MCF 10A (cell line): ENCODE data around the gene METTL23. TPM values are rescaled to one million over a fixed set of nuclear protein-coding genes. Genes with fewer than 3 reads are reported as not detected.

ENCODE experiments used
- BruUV-seq: library from RNA; stranded (reverse); fragments of 400-500 nt; replicated peaks from 2 replicates; lab custom pipeline; 2021; lab: Mats Ljungman, UMichigan
- CTCF ChIA-PET: fragments of 300-600 bp; sonication (Branson Sonifier 250); formaldehyde crosslinking; extraction: SDS; loops from one replicate; lab custom pipeline; 2021; ENCODE audit warnings: antibody characterized with exemption, inconsistent platforms; lab: Yijun Ruan, JAX
- POLR2A ChIA-PET: fragments of 300-600, 350-650 bp; sonication (Branson Sonifier 250); formaldehyde crosslinking; extraction: SDS; loops from one replicate; lab custom pipeline; 2020; ENCODE audit warnings: antibody characterized with exemption, inconsistent platforms; lab: Yijun Ruan, JAX
- DNase-seq: peaks from one replicate; pipeline ENCODE4 v3.0.0-alpha.2; 2018; ENCODE audit not compliant: unreplicated experiment
- H3K27ac Mint-ChIP-seq: one replicate; pipeline ENCODE4 v1.8.0; 2022; ENCODE audit warnings: mild to moderate bottlenecking, low read depth, mixed read lengths; ENCODE audit not compliant: unreplicated experiment
- H3K27me3 Mint-ChIP-seq: one replicate; pipeline ENCODE4 v1.8.0; 2022; ENCODE audit warnings: mixed read lengths; ENCODE audit not compliant: insufficient read depth, unreplicated experiment
- H3K36me3 Mint-ChIP-seq: one replicate; pipeline ENCODE4 v1.8.0; 2022; ENCODE audit warnings: mild to moderate bottlenecking, moderate library complexity, mixed read lengths; ENCODE audit not compliant: insufficient read depth, unreplicated experiment
- H3K4me1 Mint-ChIP-seq: one replicate; pipeline ENCODE4 v1.8.0; 2022; ENCODE audit warnings: mixed read lengths; ENCODE audit not compliant: insufficient read depth, unreplicated experiment
- H3K4me3 Mint-ChIP-seq: one replicate; pipeline ENCODE4 v1.8.0; 2022; ENCODE audit warnings: mild to moderate bottlenecking, moderate library complexity, mixed read lengths; ENCODE audit not compliant: unreplicated experiment
- H3K9me3 Mint-ChIP-seq: one replicate; pipeline ENCODE4 v1.8.0; 2022; ENCODE audit warnings: mixed read lengths; ENCODE audit not compliant: unreplicated experiment
- intact Hi-C: fragments of 100-400 bp; cut with micrococcal nuclease; formaldehyde crosslinking; loops from 2 replicates; pipeline ENCODE4 v1.14.1; 2022
- total RNA-seq: library from RNA; stranded (reverse); gene quantifications from 2 replicates; pipeline ENCODE4 v1.2.3, GENCODE V29; 2022
- TF ChIP-seq, protein P1 (sequence below): fragments of 200-600 bp; IDR thresholded peaks from one replicate; pipeline ENCODE4 v1.8.0; 2022; ENCODE audit warnings: antibody characterized with exemption, mild to moderate bottlenecking; ENCODE audit not compliant: unreplicated experiment

The METTL23 gene
- total RNA-seq, 1 experiment from 2014 or later: 35.1 TPM

GRCh38 chr17:76714822-76715495, 11.7 kb upstream of the METTL23 start:
- H3K4me3 Mint-ChIP-seq: no peak overlapping the region
- no peaks in the 10 kb centered on the region for H3K9me3 Mint-ChIP-seq
- H3K4me1 Mint-ChIP-seq: peaks cover 13% of the 10 kb centered on the region
- TF ChIP-seq, protein P1, sequence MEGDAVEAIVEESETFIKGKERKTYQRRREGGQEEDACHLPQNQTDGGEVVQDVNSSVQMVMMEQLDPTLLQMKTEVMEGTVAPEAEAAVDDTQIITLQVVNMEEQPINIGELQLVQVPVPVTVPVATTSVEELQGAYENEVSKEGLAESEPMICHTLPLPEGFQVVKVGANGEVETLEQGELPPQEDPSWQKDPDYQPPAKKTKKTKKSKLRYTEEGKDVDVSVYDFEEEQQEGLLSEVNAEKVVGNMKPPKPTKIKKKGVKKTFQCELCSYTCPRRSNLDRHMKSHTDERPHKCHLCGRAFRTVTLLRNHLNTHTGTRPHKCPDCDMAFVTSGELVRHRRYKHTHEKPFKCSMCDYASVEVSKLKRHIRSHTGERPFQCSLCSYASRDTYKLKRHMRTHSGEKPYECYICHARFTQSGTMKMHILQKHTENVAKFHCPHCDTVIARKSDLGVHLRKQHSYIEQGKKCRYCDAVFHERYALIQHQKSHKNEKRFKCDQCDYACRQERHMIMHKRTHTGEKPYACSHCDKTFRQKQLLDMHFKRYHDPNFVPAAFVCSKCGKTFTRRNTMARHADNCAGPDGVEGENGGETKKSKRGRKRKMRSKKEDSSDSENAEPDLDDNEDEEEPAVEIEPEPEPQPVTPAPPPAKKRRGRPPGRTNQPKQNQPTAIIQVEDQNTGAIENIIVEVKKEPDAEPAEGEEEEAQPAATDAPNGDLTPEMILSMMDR: peak; percentile 74
- peaks cover 75% of the 10 kb centered on the region for H3K36me3 Mint-ChIP-seq
- H3K27ac Mint-ChIP-seq: peak overlapping the region; percentile 55
- intact Hi-C loops: loop anchor here (2.0 to 10.0 kb wide), 3 partner anchors 33 to 192 kb away; no protein-coding TSS in a partner anchor
- peak; percentile 67 for DNase-seq
- BruUV-seq: no TSS peak
- ChIA-PET CTCF (interaction anchor here (0.5 to 2.7 kb wide), 9 partner anchors 10 to 333 kb away, joined by 3 to 26 read pairs (median 5); partner anchors contain the start of gene PRCD), POLR2A (interaction anchor here (0.5 to 5.3 kb wide), 6 partner anchors 10 to 156 kb away, joined by 3 to 51 read pairs (median 13); partner anchors contain the start of genes JMJD6 and METTL23)
- H3K27me3 Mint-ChIP-seq: no peaks in the 10 kb centered on the region

DNA sequence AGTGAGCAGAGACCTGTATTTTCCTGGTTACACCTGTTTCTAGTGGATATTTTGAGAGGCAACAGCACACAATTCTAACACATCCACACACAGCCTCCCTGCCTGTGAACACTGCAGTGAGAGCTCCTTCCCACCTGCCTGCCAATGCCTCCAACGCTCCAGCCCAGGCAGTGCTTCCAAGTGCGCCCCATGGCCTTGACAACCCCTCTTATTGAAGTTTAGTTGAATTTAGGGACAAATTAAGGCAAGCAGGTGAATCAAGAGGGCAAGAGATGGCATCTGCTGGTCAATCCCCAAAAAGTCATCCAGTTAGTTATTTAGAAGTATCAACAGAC, 11.2 kb upstream of the METTL23 start:
- H3K9me3 Mint-ChIP-seq: no peaks in the 10 kb centered on the region
- TF ChIP-seq, protein P1: no peak
- DNase-seq: no peak
- H3K27me3 Mint-ChIP-seq: no peaks in the 10 kb centered on the region
- H3K4me3 Mint-ChIP-seq: no peak overlapping the region
- CTCF ChIA-PET: interaction anchor here (0.5 to 2.7 kb wide), 9 partner anchors 9 to 192 kb away, joined by 3 to 26 read pairs (median 5); partner anchors contain the start of gene PRCD
- BruUV-seq: no TSS peak
- intact Hi-C loops: loop anchor here (2.0 to 10.0 kb wide), 3 partner anchors 33 to 193 kb away; no protein-coding TSS in a partner anchor
- peaks cover 13% of the 10 kb centered on the region for H3K4me1 Mint-ChIP-seq
- H3K36me3 Mint-ChIP-seq: peaks cover 80% of the 10 kb centered on the region
- peak overlapping the region; percentile 55 for H3K27ac Mint-ChIP-seq
- POLR2A ChIA-PET: interaction anchor here (0.5 to 5.3 kb wide), 10 partner anchors 10 to 158 kb away, joined by 3 to 51 read pairs (median 6); partner anchors contain the start of genes JMJD6, METTL23 and MFSD11

DNA sequence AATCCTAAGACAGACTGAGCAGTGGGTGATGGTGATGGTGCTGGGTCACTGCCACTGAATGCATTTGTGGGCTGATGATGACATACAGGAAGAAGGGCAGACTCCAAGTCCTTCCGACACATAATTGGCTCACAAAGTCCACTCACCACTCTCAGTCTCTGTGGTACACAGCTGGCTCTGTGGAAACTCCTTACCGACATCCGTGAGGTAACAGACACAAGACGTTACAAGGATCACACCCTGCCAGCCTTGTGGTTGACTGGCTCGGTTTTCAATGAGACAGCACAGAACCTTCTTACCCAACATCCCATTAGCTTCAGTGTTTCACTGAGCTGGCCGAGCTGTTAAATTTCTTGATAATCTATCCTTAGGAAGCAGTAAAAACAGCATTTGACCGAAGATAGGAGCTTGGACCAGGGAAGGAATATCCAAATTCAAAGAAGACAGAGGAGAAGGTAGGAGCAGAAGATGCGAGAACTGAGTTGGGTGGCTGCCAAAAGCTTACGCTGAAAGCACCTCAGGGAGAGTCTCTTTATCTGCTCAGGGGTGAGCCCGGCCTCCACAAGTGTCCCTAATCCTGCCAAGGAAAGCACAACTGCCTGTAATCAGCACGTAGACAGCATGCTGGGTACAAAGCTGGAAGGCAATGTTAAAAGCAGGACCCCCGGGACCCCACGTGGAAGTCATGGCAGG, 10.3 kb upstream of the METTL23 start:
- ChIA-PET CTCF (interaction anchor here (0.6 to 1.7 kb wide), 4 partner anchors 194 to 1017 kb away, joined by 3 to 5 read pairs (median 4); no protein-coding TSS in a partner anchor), POLR2A (interaction anchor here (0.6 to 5.3 kb wide), 13 partner anchors 9 to 165 kb away, joined by 3 to 51 read pairs (median 6); partner anchors contain the start of genes JMJD6, METTL23, MFSD11 and ST6GALNAC2)
- TF ChIP-seq, protein P1: no peak
- Mint-ChIP-seq H3K27me3 (no peaks in the 10 kb centered on the region), H3K4me1 (peaks cover 13% of the 10 kb centered on the region), H3K36me3 (peaks cover 88% of the 10 kb centered on the region), H3K4me3 (peak overlapping the region; percentile 9), H3K9me3 (no peaks in the 10 kb centered on the region), H3K27ac (peak overlapping the region; percentile 55)
- BruUV-seq: TSS peak; percentile 55
- peak; percentile 97 for DNase-seq
- intact Hi-C loops: loop anchor here (5.0 to 10.0 kb wide), 2 partner anchors 34 to 161 kb away; no protein-coding TSS in a partner anchor
